GM10266 (cell line): ENCODE results near the gene SCUBE2.
"Not testable (repeated sequence)": the region's sequence is repeated elsewhere in the genome, so short reads cannot be mapped to it uniquely, and the experiment has no call there.

Source experiments
- DNase-seq: peaks from one replicate; pipeline ENCODE4 v3.0.0; 2012; ENCODE audit errors: extremely low spot score
- CTCF ChIP-seq: IDR thresholded peaks from 2 replicates; pipeline ENCODE4 v1.5.1; 2012; ENCODE audit warnings: mild to moderate bottlenecking, low read depth; ENCODE audit not compliant: control insufficient read depth, insufficient read depth; ENCODE audit errors: missing control alignments

The SCUBE2 gene

GRCh38 chr11:8989453-8989852, 101.9 kb downstream of the SCUBE2 start:
- DNase-seq = no peak
- TF ChIP-seq CTCF = no peak

- no peak for TF ChIP-seq CTCF
- no peak for DNase-seq
These were observed 102.8 kb downstream of the SCUBE2 start for GRCh38 chr11:8988329-8989234.

- no peak for DNase-seq
- no peak for TF ChIP-seq CTCF
These were observed 104.0 kb downstream of the SCUBE2 start for GRCh38 chr11:8987446-8987845.

GRCh38 chr11:8986772-8987171, 104.6 kb downstream of the SCUBE2 start:
- DNase-seq = not testable (repeated sequence)

- DNase-seq = no peak
- TF ChIP-seq CTCF = no peak
These were observed 105.9 kb downstream of the SCUBE2 start for GRCh38 chr11:8985462-8985861.

- TF ChIP-seq CTCF = no peak
- no peak for DNase-seq
These were observed 107.8 kb downstream of the SCUBE2 start for GRCh38 chr11:8983552-8983951.

- TF ChIP-seq CTCF = no peak
- DNase-seq = no peak
These were observed 110.9 kb downstream of the SCUBE2 start for GRCh38 chr11:8980485-8980884.

GRCh38 chr11:8979365-8979764, 112.0 kb downstream of the SCUBE2 start:
- not testable (repeated sequence) for DNase-seq
